A549 (cell line): ENCODE measurements around the gene XAB2. TPM values are rescaled to one million over a fixed set of nuclear protein-coding genes. Genes with fewer than 3 reads are reported as not detected.

Source experiments
- ATAC-seq, 2 experiments: fragments of 200-7000 bp in 1 of 2; fragments of >200 bp in 1 of 2; cut with Nextera tagmentation in 1 of 2; cut with Tn5 transposase in 1 of 2; 3 replicates each; pipeline versions ENCODE4 v1.8.0 to v1.9.1; 2018 to 2020; ENCODE audit warnings: mild to moderate bottlenecking in 1 of 2, moderate library complexity in 1 of 2
- CTCF ChIA-PET: fragments of 300-600 bp; sonication (Branson Sonifier 250); formaldehyde crosslinking; extraction: SDS; loops from one replicate; lab custom pipeline; 2021; ENCODE audit warnings: antibody characterized with exemption, inconsistent platforms; lab: Yijun Ruan, JAX
- POLR2A ChIA-PET: fragments of 350-600 bp; formaldehyde crosslinking; extraction: SDS; loops from one replicate; lab custom pipeline; 2021; ENCODE audit warnings: antibody characterized with exemption, inconsistent platforms; lab: Yijun Ruan, JAX
- DNase-seq, 2 experiments: peaks; one replicate each; pipeline versions ENCODE4 v3.0.0 to v3.0.0-alpha.2; 2011 to 2016; ENCODE audit warnings: low read depth in 1 of 2, low spot score in 1 of 2
- FAIRE-seq: peaks from 2 replicates; lab custom pipeline; 2011; peaks lifted over from hg19 to GRCh38; lab: Jason Lieb, UNC
- H3K27ac ChIP-seq, 2 experiments: fragments of >200 bp; sonication (Bioruptor Twin); formaldehyde crosslinking; 3 replicates each; pipeline ENCODE4 v1.5.1; 2016 to 2017
- H3K4me1 ChIP-seq: fragments of >200 bp; sonication (Bioruptor Twin); formaldehyde crosslinking; 3 replicates; pipeline ENCODE4 v1.6.1; 2016
- H3K4me2 ChIP-seq: fragments of >200 bp; sonication (Bioruptor Twin); formaldehyde crosslinking; 3 replicates; pipeline ENCODE4 v1.6.1; 2016
- H3K4me3 ChIP-seq: fragments of >200 bp; sonication (Bioruptor Twin); formaldehyde crosslinking; 3 replicates; pipeline ENCODE4 v1.5.1; 2016
- H3K9me3 ChIP-seq: fragments of >200 bp; sonication (Bioruptor Twin); formaldehyde crosslinking; 3 replicates; pipeline ENCODE4 v1.6.1; 2016
- CBX2 ChIP-seq: fragments of 200-600 bp; sonication (generic); IDR thresholded peaks from 2 replicates; pipeline ENCODE4 v1.6.1; 2016; ENCODE audit warnings: low read depth, mild to moderate bottlenecking, borderline replicate concordance
- CHD2 ChIP-seq: fragments of 150-350 bp; IDR thresholded peaks from 2 replicates; pipeline ENCODE4 v1.6.1; 2014; ENCODE audit warnings: low read length; ENCODE audit not compliant: partially characterized antibody
- CHD4 ChIP-seq: fragments of 200-600 bp; sonication (generic); IDR thresholded peaks from 2 replicates; pipeline ENCODE4 v1.6.1; 2016; ENCODE audit warnings: antibody characterized with exemption, mild to moderate bottlenecking, borderline replicate concordance
- E2F6 ChIP-seq: IDR thresholded peaks from 2 replicates; pipeline ENCODE4 v1.6.1; 2012; ENCODE audit warnings: low read depth, borderline replicate concordance
- EHMT2 ChIP-seq: fragments of 200-600 bp; sonication (generic); IDR thresholded peaks from 2 replicates; pipeline ENCODE4 v1.6.1; 2016; ENCODE audit warnings: antibody characterized with exemption, low read depth, mild to moderate bottlenecking, moderate library complexity
- HMGXB4 ChIP-seq: fragments of 250-450 bp; sonication (Bioruptor Pico); IDR thresholded peaks from 2 replicates; pipeline ENCODE4 v1.5.0; 2021; ENCODE audit warnings: mild to moderate bottlenecking, moderate library complexity, borderline replicate concordance
- HOXB13 ChIP-seq: fragments of 250-450 bp; sonication (Bioruptor Pico); IDR thresholded peaks from 2 replicates; pipeline ENCODE4 v1.5.0; 2020; ENCODE audit warnings: low read depth, mild to moderate bottlenecking, moderate library complexity
- NR3C1 ChIP-seq: fragments of >200 bp; sonication (Bioruptor Twin); formaldehyde crosslinking; IDR thresholded peaks from 3 replicates; pipeline ENCODE4 v1.6.1; 2017
- RCOR1 ChIP-seq: fragments of 150-350 bp; IDR thresholded peaks from 2 replicates; pipeline ENCODE4 v1.6.1; 2014; ENCODE audit warnings: antibody characterized with exemption, low read length, low read depth
- REST ChIP-seq: fragments of 200-600 bp; sonication (generic); IDR thresholded peaks from 2 replicates; pipeline ENCODE4 v1.6.1; 2016; ENCODE audit warnings: antibody characterized with exemption, mild to moderate bottlenecking, moderate library complexity
- TFCP2L1 ChIP-seq: fragments of 250-450 bp; sonication (Bioruptor Pico); IDR thresholded peaks from 2 replicates; pipeline ENCODE4 v1.5.0; 2021; ENCODE audit warnings: mild to moderate bottlenecking
- ZFP36 ChIP-seq: fragments of 450-650 bp; IDR thresholded peaks from 2 replicates; pipeline ENCODE4 v1.6.1; 2014; ENCODE audit warnings: borderline replicate concordance; ENCODE audit not compliant: partially characterized antibody
- WGBS: methylation state at CpG from one replicate; pipeline ENCODE4 v1.1.6; 2017; ENCODE audit errors: missing lambda C conversion rate; 5-methylcytosine and 5-hydroxymethylcytosine counted together
- polyA plus RNA-seq, 4 experiments: library from polyadenylated mRNA; depleted of rRNA in 3 of 4; stranded (reverse); fragments of >200 nt; fragmentation: RNase III in 1 of 4; extraction: RNeasy Plus Mini Kit Qiagen cat#74134 plus additional on column Dnase treatment in 1 of 4; gene quantifications; 2 replicates in 3 of 4; 3 replicates in 1 of 4; pipeline ENCODE4 v1.2.3, GENCODE V29; 2011 to 2017
- TF ChIP-seq, protein P1 (sequence below): IDR thresholded peaks from 2 replicates; pipeline ENCODE4 v1.6.1; 2012
- TF ChIP-seq, protein P2 (sequence below): fragments of >200 bp; sonication (Bioruptor Twin); formaldehyde crosslinking; IDR thresholded peaks from 3 replicates; pipeline ENCODE4 v1.6.1; 2016
- TF ChIP-seq, protein P3 (sequence below): fragments of 150-350 bp; IDR thresholded peaks from 2 replicates; pipeline ENCODE4 v1.6.1; 2014; ENCODE audit warnings: low read depth, mild to moderate bottlenecking, low read length
- TF ChIP-seq, protein P4 (sequence below): fragments of 250-450 bp; sonication (Bioruptor Pico); IDR thresholded peaks from 2 replicates; pipeline ENCODE4 v1.5.0; 2020; ENCODE audit warnings: low read depth, mild to moderate bottlenecking, moderate library complexity

XAB2 gene
- polyA plus RNA-seq, 2 of the 4 experiments (the other 2 are of a cell fraction), result 15.0 to 21.2 TPM

DNA sequence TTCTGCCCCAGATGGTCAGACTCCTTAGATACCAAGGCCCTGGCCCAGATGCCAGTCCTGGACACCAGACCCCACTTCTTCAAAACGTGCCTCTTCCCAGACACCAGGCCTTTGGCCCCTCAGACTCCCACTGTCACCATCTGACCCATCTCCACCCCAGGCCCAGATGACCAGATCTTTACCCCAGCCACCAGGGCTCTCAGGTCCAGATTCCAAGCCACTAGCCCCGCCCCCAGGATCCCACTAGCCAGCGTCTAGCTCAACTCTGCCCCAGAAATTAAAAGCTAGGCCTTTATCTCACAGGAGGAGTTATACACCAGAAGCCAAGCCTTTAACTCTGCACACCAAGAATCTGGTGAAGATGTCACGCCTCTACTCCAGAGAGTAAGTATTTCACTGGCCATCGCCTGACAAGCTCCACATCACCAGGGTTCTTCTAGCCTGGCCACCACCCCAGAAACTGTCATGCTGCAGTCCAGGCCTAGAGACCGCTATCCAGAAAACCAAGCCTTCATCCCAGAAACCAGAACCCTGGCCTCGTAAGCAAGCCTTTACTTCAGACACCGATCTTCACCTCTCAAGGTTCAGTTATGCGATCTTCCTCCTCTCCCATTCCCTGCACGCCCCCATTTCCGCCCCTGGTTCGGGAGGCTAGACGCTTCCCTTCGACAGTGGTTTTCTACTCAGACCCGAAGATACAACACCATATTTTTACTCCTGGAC lies 595 bp downstream of the XAB2 start (continued):
- no peak for TF ChIP-seq HMGXB4 (CRISPR knock-in tag)

DNA sequence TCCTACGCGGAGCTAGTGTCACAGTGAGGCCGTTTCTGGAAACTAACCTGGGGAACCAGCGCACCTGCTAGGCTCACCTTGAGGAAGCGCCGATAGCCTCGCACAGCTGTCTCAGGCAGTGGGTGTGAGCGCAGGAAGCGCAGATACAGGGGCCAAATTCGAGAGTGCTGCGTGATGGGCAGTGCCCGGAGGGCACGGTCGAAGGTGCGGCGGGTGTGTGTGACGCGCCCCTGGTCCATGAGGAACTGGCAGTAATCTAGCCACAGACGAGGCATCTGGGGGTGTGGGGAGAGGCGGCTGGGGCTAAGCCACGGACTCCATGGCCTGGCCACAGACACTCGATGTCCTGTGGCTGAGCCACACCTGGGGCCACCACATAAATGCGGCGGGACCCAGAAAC lies 2.2 kb downstream of the XAB2 start:
- ChIA-PET POLR2A (no interaction called here), CTCF (no interaction called here)
- Histone ChIP-seq H3K27ac (no peak overlapping the region), H3K4me2 (no peak overlapping the region), H3K4me1 (peaks cover 14% of the 10 kb centered on the region; the same call in 1 of the 3 replicates), H3K4me3 (no peak overlapping the region), H3K9me3 (no peaks in the 10 kb centered on the region)
- ATAC-seq (no peak), DNase-seq (no peak), FAIRE-seq (no peak)
- WGBS, result 96% methylated on average over 24 of the region's 24 CpGs
- TF ChIP-seq E2F6 (no peak), ZFP36 (no peak), CHD4 (no peak)

DNA sequence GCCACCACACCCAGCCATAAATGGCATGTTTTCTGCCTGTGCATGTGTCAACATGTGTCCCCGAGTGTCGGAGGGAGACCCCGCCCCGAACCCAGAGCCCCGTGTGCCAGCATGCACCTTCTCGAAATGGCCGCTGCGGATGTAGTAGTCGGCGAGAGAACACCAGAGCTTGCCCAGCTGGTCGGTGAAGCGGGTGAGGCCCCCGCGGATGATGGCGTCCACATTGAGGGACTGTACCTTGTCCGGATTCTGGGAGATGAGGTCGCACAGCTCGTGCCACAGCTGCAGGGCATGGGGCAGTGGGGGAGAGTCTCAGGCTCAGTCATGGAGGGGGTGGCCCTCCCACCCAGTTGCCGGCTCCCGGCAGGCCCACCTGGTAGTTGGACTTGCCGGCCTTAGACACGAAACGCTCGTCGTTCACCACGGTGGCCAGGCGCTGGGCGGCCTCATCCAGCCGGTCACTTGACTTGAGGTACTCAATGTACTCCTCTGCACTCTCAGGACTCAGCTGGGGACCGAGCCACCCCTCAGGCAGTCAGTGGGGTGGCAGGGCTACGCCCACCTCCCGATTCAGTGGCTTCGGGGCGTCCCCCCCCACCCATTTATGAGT lies 3.5 kb downstream of the XAB2 start:
- no peak for FAIRE-seq
- TF ChIP-seq CHD2 (no peak), EHMT2 (no peak), HMGXB4 (CRISPR knock-in tag) (no peak), RCOR1 (no peak), CBX2 (no peak), NR3C1 (no peak), E2F6 (no peak), TFCP2L1 (CRISPR knock-in tag) (no peak), REST (no peak), HOXB13 (CRISPR knock-in tag) (no peak)
- TF ChIP-seq, protein P1, sequence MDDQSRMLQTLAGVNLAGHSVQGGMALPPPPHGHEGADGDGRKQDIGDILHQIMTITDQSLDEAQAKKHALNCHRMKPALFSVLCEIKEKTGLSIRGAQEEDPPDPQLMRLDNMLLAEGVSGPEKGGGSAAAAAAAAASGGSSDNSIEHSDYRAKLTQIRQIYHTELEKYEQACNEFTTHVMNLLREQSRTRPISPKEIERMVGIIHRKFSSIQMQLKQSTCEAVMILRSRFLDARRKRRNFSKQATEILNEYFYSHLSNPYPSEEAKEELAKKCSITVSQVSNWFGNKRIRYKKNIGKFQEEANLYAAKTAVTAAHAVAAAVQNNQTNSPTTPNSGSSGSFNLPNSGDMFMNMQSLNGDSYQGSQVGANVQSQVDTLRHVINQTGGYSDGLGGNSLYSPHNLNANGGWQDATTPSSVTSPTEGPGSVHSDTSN, result no peak
- TF ChIP-seq, protein P2, sequence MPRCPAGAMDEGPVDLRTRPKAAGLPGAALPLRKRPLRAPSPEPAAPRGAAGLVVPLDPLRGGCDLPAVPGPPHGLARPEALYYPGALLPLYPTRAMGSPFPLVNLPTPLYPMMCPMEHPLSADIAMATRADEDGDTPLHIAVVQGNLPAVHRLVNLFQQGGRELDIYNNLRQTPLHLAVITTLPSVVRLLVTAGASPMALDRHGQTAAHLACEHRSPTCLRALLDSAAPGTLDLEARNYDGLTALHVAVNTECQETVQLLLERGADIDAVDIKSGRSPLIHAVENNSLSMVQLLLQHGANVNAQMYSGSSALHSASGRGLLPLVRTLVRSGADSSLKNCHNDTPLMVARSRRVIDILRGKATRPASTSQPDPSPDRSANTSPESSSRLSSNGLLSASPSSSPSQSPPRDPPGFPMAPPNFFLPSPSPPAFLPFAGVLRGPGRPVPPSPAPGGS, result no peak
- TF ChIP-seq, protein P3, sequence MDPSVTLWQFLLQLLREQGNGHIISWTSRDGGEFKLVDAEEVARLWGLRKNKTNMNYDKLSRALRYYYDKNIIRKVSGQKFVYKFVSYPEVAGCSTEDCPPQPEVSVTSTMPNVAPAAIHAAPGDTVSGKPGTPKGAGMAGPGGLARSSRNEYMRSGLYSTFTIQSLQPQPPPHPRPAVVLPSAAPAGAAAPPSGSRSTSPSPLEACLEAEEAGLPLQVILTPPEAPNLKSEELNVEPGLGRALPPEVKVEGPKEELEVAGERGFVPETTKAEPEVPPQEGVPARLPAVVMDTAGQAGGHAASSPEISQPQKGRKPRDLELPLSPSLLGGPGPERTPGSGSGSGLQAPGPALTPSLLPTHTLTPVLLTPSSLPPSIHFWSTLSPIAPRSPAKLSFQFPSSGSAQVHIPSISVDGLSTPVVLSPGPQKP, result no peak
- TF ChIP-seq, protein P4, sequence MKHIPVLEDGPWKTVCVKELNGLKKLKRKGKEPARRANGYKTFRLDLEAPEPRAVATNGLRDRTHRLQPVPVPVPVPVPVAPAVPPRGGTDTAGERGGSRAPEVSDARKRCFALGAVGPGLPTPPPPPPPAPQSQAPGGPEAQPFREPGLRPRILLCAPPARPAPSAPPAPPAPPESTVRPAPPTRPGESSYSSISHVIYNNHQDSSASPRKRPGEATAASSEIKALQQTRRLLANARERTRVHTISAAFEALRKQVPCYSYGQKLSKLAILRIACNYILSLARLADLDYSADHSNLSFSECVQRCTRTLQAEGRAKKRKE (CRISPR knock-in tag), result no peak
- WGBS, result 97% methylated on average over 17 of the region's 34 CpGs
- no peak overlapping the region for H3K27ac ChIP-seq
- no peak overlapping the region for H3K4me3 ChIP-seq
- no peaks in the 10 kb centered on the region for H3K9me3 ChIP-seq
- DNase-seq, result no peak
- POLR2A ChIA-PET, result no interaction called here
- peaks cover 12% of the 10 kb centered on the region; the same call in 1 of the 3 replicates for H3K4me1 ChIP-seq
- no peak overlapping the region for H3K4me2 ChIP-seq
- CTCF ChIA-PET, result no interaction called here
- no peak for ATAC-seq
